MM.1S (cell line): ENCODE measurements around the gene SRF.

ENCODE experiments used
- DNase-seq: peaks from one replicate; pipeline ENCODE4 v3.0.0-alpha.2; 2015
- H2AFZ ChIP-seq: fragments of 300-600 bp; sonication (generic); 2 replicates; pipeline ENCODE4 v1.6.0; 2016; ENCODE audit warnings: antibody characterized with exemption, low read length
- H3F3A ChIP-seq: fragments of 300-600 bp; sonication (generic); 2 replicates; pipeline ENCODE4 v1.6.1; 2016; ENCODE audit warnings: mild to moderate bottlenecking, antibody characterized with exemption, low read length, moderate library complexity, mixed read lengths; ENCODE audit not compliant: insufficient read depth
- H3K27ac ChIP-seq: fragments of 300-600 bp; sonication (generic); 2 replicates; pipeline ENCODE4 v1.5.1; 2016; ENCODE audit warnings: mild to moderate bottlenecking, low read length
- H3K27me3 ChIP-seq: fragments of 300-600 bp; sonication (generic); replicated peaks from 2 replicates; pipeline ENCODE4 v1.6.0; 2016; ENCODE audit warnings: low read length; ENCODE audit not compliant: insufficient read depth
- H3K36me3 ChIP-seq: fragments of 300-600 bp; sonication (generic); replicated peaks from 2 replicates; pipeline ENCODE4 v1.6.1; 2016; ENCODE audit warnings: mild to moderate bottlenecking, low read length, mixed read lengths; ENCODE audit not compliant: insufficient read depth
- H3K4me1 ChIP-seq: fragments of 300-600 bp; sonication (generic); 2 replicates; pipeline ENCODE4 v1.6.1; 2016; ENCODE audit warnings: low read length, mixed read lengths
- H3K4me2 ChIP-seq: fragments of 300-600 bp; sonication (generic); 2 replicates; pipeline ENCODE4 v1.6.0; 2016; ENCODE audit warnings: low read depth, low read length
- H3K4me3 ChIP-seq: fragments of 300-600 bp; sonication (generic); 2 replicates; pipeline ENCODE4 v1.5.1; 2016; ENCODE audit warnings: low read length, mixed read lengths
- H3K79me2 ChIP-seq: fragments of 300-600 bp; sonication (generic); 2 replicates; pipeline ENCODE4 v1.6.1; 2016; ENCODE audit warnings: mixed run types, low read length, mixed read lengths
- H3K9ac ChIP-seq: fragments of 300-600 bp; sonication (generic); 2 replicates; pipeline ENCODE4 v1.6.1; 2016; ENCODE audit warnings: low read length, mixed read lengths
- H3K9me2 ChIP-seq: fragments of 300-600 bp; sonication (generic); replicated peaks from 2 replicates; pipeline ENCODE4 v1.6.1; 2016; ENCODE audit warnings: mild to moderate bottlenecking, low read length, mixed read lengths; ENCODE audit not compliant: insufficient read depth
- H3K9me3 ChIP-seq: fragments of 300-600 bp; sonication (generic); replicated peaks from 2 replicates; pipeline ENCODE4 v1.6.1; 2016; ENCODE audit warnings: mild to moderate bottlenecking, low read length, mixed read lengths; ENCODE audit not compliant: insufficient read depth
- H4K20me1 ChIP-seq: fragments of 300-600 bp; sonication (generic); 2 replicates; pipeline ENCODE4 v1.6.1; 2016; ENCODE audit warnings: mild to moderate bottlenecking, low read length, moderate library complexity, mixed read lengths; ENCODE audit not compliant: insufficient read depth
- CTCF ChIP-seq: fragments of 300-600 bp; sonication (generic); IDR thresholded peaks from 2 replicates; pipeline ENCODE4 v1.5.1; 2016; ENCODE audit warnings: antibody characterized with exemption, low read length, mixed read lengths
- EZH2 ChIP-seq: fragments of 300-600 bp; sonication (generic); optimal IDR thresholded peaks from 2 replicates; pipeline ENCODE3; 2017; ENCODE audit warnings: low read depth, mild to moderate bottlenecking, antibody characterized with exemption, low read length, mixed read lengths
- EZH2phosphoT487 ChIP-seq: fragments of 300-600 bp; sonication (generic); IDR thresholded peaks from 2 replicates; pipeline ENCODE4 v1.6.1; 2018; ENCODE audit warnings: antibody characterized with exemption, low read length

SRF gene

GRCh38 chr6:43124481-43124880 is 46.6 kb upstream of the SRF start:
- H2AFZ ChIP-seq: no peak overlapping the region
- DNase-seq: no peak
- no peak overlapping the region for H3K4me2 ChIP-seq
- no peaks in the 10 kb centered on the region for H3K79me2 ChIP-seq
- no peaks in the 10 kb centered on the region for H4K20me1 ChIP-seq
- H3K27ac ChIP-seq: no peak overlapping the region
- no peaks in the 10 kb centered on the region for H3F3A ChIP-seq
- no peak overlapping the region for H3K4me3 ChIP-seq
- no peaks in the 10 kb centered on the region for H3K4me1 ChIP-seq
- no peaks in the 10 kb centered on the region for H3K9me2 ChIP-seq
- peaks cover 14% of the 10 kb centered on the region for H3K27me3 ChIP-seq
- H3K9ac ChIP-seq: no peak overlapping the region
- TF ChIP-seq CTCF: no peak
- TF ChIP-seq EZH2phosphoT487: no peak
- TF ChIP-seq EZH2: no peak
- H3K36me3 ChIP-seq: no peaks in the 10 kb centered on the region
- H3K9me3 ChIP-seq: no peaks in the 10 kb centered on the region

- Histone ChIP-seq H3F3A (no peaks in the 10 kb centered on the region), H3K9me3 (no peaks in the 10 kb centered on the region), H3K79me2 (no peaks in the 10 kb centered on the region), H3K27me3 (peaks cover 15% of the 10 kb centered on the region), H4K20me1 (no peaks in the 10 kb centered on the region), H3K4me2 (no peak overlapping the region), H3K4me3 (no peak overlapping the region), H3K9me2 (no peaks in the 10 kb centered on the region), H2AFZ (no peak overlapping the region), H3K4me1 (no peaks in the 10 kb centered on the region), H3K27ac (no peak overlapping the region), H3K36me3 (no peaks in the 10 kb centered on the region), H3K9ac (no peak overlapping the region)
- no peak for DNase-seq
- TF ChIP-seq EZH2 (no peak), EZH2phosphoT487 (no peak), CTCF (no peak)
Measured at GRCh38 chr6:43125119-43125518, 46.0 kb upstream of the SRF start.

- no peaks in the 10 kb centered on the region for H3K36me3 ChIP-seq
- H3K4me3 ChIP-seq: no peak overlapping the region
- H3K27ac ChIP-seq: no peak overlapping the region
- H3K79me2 ChIP-seq: no peaks in the 10 kb centered on the region
- H3K27me3 ChIP-seq: peaks cover 15% of the 10 kb centered on the region
- H3K9ac ChIP-seq: no peak overlapping the region
- no peaks in the 10 kb centered on the region for H3F3A ChIP-seq
- no peaks in the 10 kb centered on the region for H4K20me1 ChIP-seq
- no peaks in the 10 kb centered on the region for H3K9me2 ChIP-seq
- no peak for TF ChIP-seq EZH2
- no peak for TF ChIP-seq CTCF
- no peak for TF ChIP-seq EZH2phosphoT487
- H3K4me2 ChIP-seq: no peak overlapping the region
- H3K9me3 ChIP-seq: no peaks in the 10 kb centered on the region
- H2AFZ ChIP-seq: no peak overlapping the region
- H3K4me1 ChIP-seq: no peaks in the 10 kb centered on the region
- DNase-seq: no peak
Measured at GRCh38 chr6:43125555-43125954, 45.5 kb upstream of the SRF start.
